ENCODE data around the gene COL11A2. TPM values are rescaled to one million over a fixed set of nuclear protein-coding genes. Genes with fewer than 3 reads are reported as not detected.

Gene COL11A2
- total and polyA plus RNA-seq, 2 experiments from 2014 or later: 1.6 to 2.7 TPM

GRCh38 chr6:33156561-33156960, 35.7 kb downstream of the COL11A2 start (continued):
- TF ChIP-seq ZNF462 (CRISPR knock-in tag; IDR thresholded peaks at IDR 0.05) (no peak), ZNF331 (CRISPR knock-in tag; IDR thresholded peaks at IDR 0.05; ENCODE audit: low read depth) (no peak)

GRCh38 chr6:33154349-33154748, 37.9 kb downstream of the COL11A2 start:
- no peak for DNase-seq (ENCODE audit: low spot score)
- H3K9me3 Mint-ChIP-seq: peaks cover 17% of the 10 kb centered on the region
- Histone ChIP-seq H3K4me2 (no peak overlapping the region), H3K9me2 (ENCODE audit: insufficient read depth) (no peaks in the 10 kb centered on the region), H3K4me3 (no peak overlapping the region), H4K20me1 (replicated peaks; ENCODE audit: insufficient read depth) (no peaks in the 10 kb centered on the region), H3K4me1 (ENCODE audit: insufficient read depth) (no peaks in the 10 kb centered on the region; the same call in 1 of the 2 replicates), H3F3A (replicated peaks; ENCODE audit: low read depth) (no peaks in the 10 kb centered on the region), H3K27ac (ENCODE audit: low read depth) (no peak overlapping the region), H3K36me3 (ENCODE audit: insufficient read depth) (no peaks in the 10 kb centered on the region), H2AFZ (no peak overlapping the region), H3K27me3 (ENCODE audit: insufficient read depth) (no peaks in the 10 kb centered on the region), H3K79me2 (replicated peaks; ENCODE audit: insufficient read depth) (no peaks in the 10 kb centered on the region)
- H3K36me3 Mint-ChIP-seq (ENCODE audit: low read depth): peaks cover 10% of the 10 kb centered on the region; the same call in 2 of the 3 replicates
- no peak overlapping the region for H3K4me3 Mint-ChIP-seq
- H3K4me1 Mint-ChIP-seq: no peaks in the 10 kb centered on the region; the same call in 2 of the 3 replicates
- H3K27ac Mint-ChIP-seq: no peak overlapping the region
- peaks cover 1% of the 10 kb centered on the region for H3K27me3 Mint-ChIP-seq (ENCODE audit: insufficient read depth, low read depth, poor library complexity)
- TF ChIP-seq CTCF (conservative IDR thresholded peaks at IDR 0.05; ENCODE audit: low read depth in 2 of 2): no peak
- TF ChIP-seq CREB1 (CRISPR knock-in tag; IDR thresholded peaks at IDR 0.05; ENCODE audit: low read depth): no peak
- no peak for TF ChIP-seq STAT1 (IDR thresholded peaks at IDR 0.05; ENCODE audit: unreplicated experiment)
- TF ChIP-seq REST (IDR thresholded peaks at IDR 0.05; ENCODE audit: unreplicated experiment): no peak
- ATAC-seq: no peak

Data from GM23338 (cell line).